ENCODE data around the gene PEX14.
A peak's percentile ranks its signal among the peaks of the same experiment; 100 is the strongest.
"Not testable (repeated sequence)": the region's sequence is repeated elsewhere in the genome, so short reads cannot be mapped to it uniquely, and the experiment has no call there.

PEX14 gene

DNA sequence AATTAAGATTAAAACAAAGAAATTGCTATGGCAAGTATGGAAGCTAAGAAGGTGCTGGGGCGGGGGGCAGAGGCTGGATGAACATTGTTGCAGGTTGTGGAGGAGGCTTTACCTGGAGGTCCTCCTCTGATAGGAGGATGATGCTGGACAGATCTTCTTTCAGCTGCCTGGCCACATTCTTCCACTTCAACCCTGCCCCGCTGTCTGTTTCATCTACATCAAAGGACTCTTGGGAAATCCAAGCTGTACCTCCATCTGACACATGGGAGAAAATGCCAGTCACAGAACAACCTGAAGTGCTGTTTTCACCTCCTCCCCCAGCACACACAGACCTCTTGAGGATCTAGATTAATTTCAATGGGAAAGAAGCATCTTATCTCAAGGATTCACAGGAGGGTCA lies 7.7 kb upstream of the PEX14 start:
- no peak for DNase-seq (ENCODE audit: low spot score)
- in situ Hi-C loops (cut with MboI; ENCODE audit: low pct_unique_long_range_greater_than_20kb, low sequenced_read_pairs, unreplicated experiment) = no loop called here
- TF ChIP-seq, protein P1, sequence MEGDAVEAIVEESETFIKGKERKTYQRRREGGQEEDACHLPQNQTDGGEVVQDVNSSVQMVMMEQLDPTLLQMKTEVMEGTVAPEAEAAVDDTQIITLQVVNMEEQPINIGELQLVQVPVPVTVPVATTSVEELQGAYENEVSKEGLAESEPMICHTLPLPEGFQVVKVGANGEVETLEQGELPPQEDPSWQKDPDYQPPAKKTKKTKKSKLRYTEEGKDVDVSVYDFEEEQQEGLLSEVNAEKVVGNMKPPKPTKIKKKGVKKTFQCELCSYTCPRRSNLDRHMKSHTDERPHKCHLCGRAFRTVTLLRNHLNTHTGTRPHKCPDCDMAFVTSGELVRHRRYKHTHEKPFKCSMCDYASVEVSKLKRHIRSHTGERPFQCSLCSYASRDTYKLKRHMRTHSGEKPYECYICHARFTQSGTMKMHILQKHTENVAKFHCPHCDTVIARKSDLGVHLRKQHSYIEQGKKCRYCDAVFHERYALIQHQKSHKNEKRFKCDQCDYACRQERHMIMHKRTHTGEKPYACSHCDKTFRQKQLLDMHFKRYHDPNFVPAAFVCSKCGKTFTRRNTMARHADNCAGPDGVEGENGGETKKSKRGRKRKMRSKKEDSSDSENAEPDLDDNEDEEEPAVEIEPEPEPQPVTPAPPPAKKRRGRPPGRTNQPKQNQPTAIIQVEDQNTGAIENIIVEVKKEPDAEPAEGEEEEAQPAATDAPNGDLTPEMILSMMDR (IDR thresholded peaks at IDR 0.05; ENCODE audit: extremely low read depth, insufficient read depth, missing control alignments) = no peak

DNA sequence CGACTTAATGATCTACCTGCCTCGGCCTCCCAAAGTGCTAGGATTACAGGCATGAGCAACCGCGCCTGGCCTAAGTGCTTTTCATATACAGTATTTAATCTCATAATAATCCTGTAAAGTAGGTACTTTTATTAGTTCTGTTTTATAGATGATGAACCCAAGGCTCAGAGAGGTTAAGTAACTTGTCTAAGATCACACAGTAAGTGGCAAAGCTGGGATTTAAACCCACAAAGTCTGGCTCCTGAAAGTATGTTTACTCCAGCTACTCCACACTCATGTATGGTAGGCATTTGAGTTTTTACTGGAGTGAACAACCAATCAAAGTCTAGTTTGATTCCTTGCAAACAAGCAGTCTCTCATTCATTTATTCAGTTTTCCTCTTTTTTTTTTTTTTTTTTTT lies 4.7 kb upstream of the PEX14 start:
- TF ChIP-seq, protein P1 (IDR thresholded peaks at IDR 0.05; ENCODE audit: extremely low read depth, insufficient read depth, missing control alignments) = no peak
- DNase-seq (ENCODE audit: low spot score) = no peak
- in situ Hi-C loops (cut with MboI; ENCODE audit: low pct_unique_long_range_greater_than_20kb, low sequenced_read_pairs, unreplicated experiment) = no loop called here

DNA sequence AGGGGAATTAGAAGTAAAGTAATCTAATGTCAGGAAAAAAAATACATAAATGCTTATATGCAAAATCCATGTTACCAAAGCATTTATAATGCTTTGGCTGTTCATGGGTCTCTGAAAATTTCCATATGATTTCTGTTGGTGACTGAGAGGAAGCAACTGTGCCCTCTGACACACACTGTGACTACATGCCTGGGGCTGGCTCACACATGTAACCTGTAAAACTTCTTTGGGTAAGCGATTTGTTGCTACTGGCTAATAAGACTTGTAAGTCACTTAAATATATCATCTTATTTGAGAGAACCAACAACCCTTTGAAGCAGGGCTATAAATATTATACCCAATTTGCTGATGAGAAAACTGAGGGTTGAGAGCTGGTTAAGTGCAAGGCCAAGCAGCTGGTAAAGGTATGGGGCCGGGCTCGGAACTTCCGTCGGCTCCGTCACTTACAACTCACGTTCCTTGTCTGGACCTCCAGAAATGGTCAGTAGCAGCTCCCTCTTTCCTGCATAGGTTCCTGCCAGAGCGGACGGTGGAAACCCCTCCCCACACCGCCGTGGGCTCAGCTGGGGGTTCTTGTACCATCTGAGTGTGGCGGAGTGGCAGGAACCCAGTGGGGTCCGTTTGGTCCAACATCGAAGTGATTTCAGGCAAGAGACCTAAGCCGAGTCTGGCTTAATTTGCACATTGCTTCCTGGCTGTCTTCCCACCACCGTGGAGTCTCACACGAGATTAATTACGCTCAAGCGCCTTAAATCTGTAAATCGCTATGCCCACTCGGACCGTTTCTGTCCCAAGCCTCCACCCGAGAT lies 3.1 kb upstream of the PEX14 start:
- no peak for DNase-seq (ENCODE audit: low spot score)
- in situ Hi-C loops (cut with MboI; ENCODE audit: low pct_unique_long_range_greater_than_20kb, low sequenced_read_pairs, unreplicated experiment) = no loop called here
- TF ChIP-seq, protein P1 (IDR thresholded peaks at IDR 0.05; ENCODE audit: extremely low read depth, insufficient read depth, missing control alignments) = no peak

DNA sequence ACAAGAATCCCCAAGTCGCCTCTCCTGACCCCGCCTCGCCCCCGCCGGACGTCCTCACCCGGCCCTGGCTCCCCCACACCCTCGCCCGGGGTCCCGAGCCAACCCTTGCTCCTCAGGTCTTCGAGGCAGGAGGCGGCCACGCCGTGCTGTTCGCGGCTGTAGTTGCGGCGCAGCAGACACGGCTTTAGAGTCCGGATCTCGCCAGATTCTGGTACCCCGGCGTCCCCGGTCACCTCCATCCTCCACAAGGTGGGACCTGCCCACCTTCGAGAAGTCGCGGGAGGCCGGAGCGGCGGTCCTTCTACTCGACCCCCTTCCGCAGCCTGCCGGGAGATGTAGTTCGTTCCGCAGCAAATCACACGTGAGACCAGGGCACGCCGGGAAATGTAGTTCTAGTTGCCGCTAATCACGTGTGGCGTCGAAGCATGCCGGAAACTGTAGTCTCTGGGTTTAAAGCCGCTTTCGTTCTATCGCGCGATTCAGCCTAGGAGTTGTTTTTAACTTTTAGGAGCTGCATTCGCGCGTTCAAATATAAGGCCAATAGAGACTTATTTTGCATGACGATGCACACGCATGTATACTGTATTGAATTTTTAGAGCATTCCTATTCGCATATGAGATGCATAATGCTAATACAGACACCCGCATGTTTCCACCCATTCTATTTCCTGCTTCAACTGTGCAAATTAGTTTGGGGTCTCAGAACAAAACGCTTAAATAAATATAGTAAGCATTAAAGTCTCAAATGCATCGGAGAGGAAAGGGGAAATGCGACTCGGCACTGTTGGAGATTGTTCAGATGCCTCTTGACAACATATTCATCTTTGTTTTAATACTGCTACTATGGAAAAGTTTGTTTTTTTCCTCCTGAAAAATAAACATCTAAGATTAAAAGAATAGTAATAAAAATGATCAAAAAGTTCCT lies 2.3 kb upstream of the PEX14 start, which contains the start of gene DFFA:
DFFA (minus strand) TSS at position 310 of the 925 bp plus-strand sequence; CDS start at position 239, 71 bp downstream.
- in situ Hi-C loops (cut with MboI; ENCODE audit: low pct_unique_long_range_greater_than_20kb, low sequenced_read_pairs, unreplicated experiment) = no loop called here
- TF ChIP-seq, protein P1 (IDR thresholded peaks at IDR 0.05; ENCODE audit: extremely low read depth, insufficient read depth, missing control alignments) = no peak
- DNase-seq (ENCODE audit: low spot score) = peak; percentile 93

DNA sequence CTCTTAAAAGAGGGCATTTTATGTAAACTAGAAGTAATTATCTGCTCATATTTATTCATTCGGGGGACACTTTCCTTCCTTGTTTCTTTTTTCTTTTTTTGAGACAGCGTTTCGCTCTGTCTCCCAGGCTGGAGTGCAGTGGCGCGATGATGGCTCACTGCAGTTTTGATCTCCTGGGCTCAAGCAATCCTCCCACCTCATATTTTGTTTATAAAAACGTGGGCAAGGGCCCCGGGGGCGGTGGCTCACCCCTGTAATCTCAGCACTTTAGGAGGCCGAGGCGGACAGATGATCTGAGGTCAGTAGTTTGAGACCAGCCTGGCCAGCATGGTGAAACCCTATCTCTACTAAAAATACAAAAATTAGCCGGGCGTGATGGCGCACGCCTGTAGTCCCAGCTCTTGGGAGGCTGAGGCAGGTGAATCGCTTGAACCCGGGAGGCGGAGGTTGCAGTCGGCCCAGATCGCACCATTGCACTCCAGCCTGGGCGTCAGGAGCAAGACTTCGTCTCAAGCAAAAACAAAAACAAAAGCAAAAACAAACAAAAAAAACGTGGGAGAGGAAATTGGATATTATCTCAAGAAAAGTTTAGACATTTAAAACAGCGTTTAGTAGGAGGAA lies 1.5 kb upstream of the PEX14 start:
- TF ChIP-seq, protein P1 (IDR thresholded peaks at IDR 0.05; ENCODE audit: extremely low read depth, insufficient read depth, missing control alignments) = no peak
- in situ Hi-C loops (cut with MboI; ENCODE audit: low pct_unique_long_range_greater_than_20kb, low sequenced_read_pairs, unreplicated experiment) = no loop called here
- no peak for DNase-seq (ENCODE audit: low spot score)

DNA sequence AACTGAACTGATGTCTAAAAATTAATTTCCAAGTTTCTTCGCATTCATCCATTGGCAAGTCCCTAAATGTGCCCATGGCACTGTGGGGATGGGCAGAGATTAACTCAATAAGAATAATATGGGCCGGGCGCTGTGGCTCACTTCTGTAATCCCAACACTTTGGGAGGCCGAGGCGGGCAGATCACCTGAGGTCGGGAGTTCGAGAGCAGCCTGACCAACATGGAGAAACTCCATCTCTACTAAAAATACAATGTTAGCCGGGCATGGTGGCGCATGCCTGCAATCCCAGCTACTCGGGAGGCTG lies 489 bp upstream of the PEX14 start:
- DNase-seq (ENCODE audit: low spot score); in situ Hi-C loops (cut with MboI; ENCODE audit: low pct_unique_long_range_greater_than_20kb, low sequenced_read_pairs, unreplicated experiment): not testable (repeated sequence)

Data from GM13977 (cell line).